Spleen (tissue), 11 donors: ENCODE data around the gene FASTKD3. TPM values are rescaled to one million over a fixed set of nuclear protein-coding genes. Genes with fewer than 3 reads are reported as not detected.

Source experiments
- DNase-seq: peaks from one replicate; pipeline ENCODE4 v3.0.0-alpha.2; 2020
- H3K27ac ChIP-seq, 8 donors: fragments of 200-600 bp; sonication (generic) in 7 of 8; 1 replicate in 4 of 8; 2 replicates in 4 of 8; pipeline versions ENCODE4 v1.5.0 to v1.8.0; 2016 to 2021; ENCODE audit warnings: inconsistent platforms in 4 of 8, mild to moderate bottlenecking in 4 of 8, moderate library complexity in 1 of 8
- H3K27me3 ChIP-seq, 7 donors: fragments of 200-600 bp; sonication (generic) in 6 of 7; replicated peaks in 1 of 7; 1 replicate in 4 of 7; 2 replicates in 3 of 7; pipeline versions ENCODE4 v1.5.0 to v1.8.0; 2016 to 2021; ENCODE audit warnings: inconsistent platforms in 3 of 7, mild to moderate bottlenecking in 1 of 7
- H3K36me3 ChIP-seq, 6 donors: fragments of 200-600 bp; sonication (generic) in 5 of 6; 1 replicate in 4 of 6; 2 replicates in 2 of 6; pipeline versions ENCODE4 v1.5.0 to v1.8.0; 2016 to 2021; ENCODE audit warnings: inconsistent platforms in 2 of 6
- H3K4me1 ChIP-seq, 6 donors: fragments of 200-600 bp; sonication (generic) in 5 of 6; 1 replicate in 3 of 6; 2 replicates in 3 of 6; pipeline versions ENCODE4 v1.5.0 to v1.8.0; 2016 to 2021; ENCODE audit warnings: inconsistent platforms in 3 of 6
- H3K4me3 ChIP-seq, 8 donors: fragments of 200-600 bp; sonication (generic) in 7 of 8; 1 replicate in 4 of 8; 2 replicates in 4 of 8; pipeline versions ENCODE4 v1.5.0 to v1.8.0; 2016 to 2021; ENCODE audit warnings: inconsistent platforms in 4 of 8, mild to moderate bottlenecking in 4 of 8, moderate library complexity in 2 of 8
- H3K9me3 ChIP-seq, 8 donors: fragments of 200-600 bp; sonication (generic) in 7 of 8; 1 replicate in 4 of 8; 2 replicates in 4 of 8; pipeline versions ENCODE4 v1.5.0 to v1.8.0; 2016 to 2021; ENCODE audit warnings: inconsistent platforms in 4 of 8
- CTCF ChIP-seq, 11 experiments: fragments of 200-600 bp in 7 of 11; fragments of 450-650 bp in 4 of 11; sonication (generic) in 4 of 11; IDR thresholded peaks in 8 of 11; conservative IDR thresholded peaks in 3 of 11; 1 replicate in 7 of 11; 2 replicates in 4 of 11; pipeline versions ENCODE4 v1.4.0 to v1.8.0; 2016 to 2021; ENCODE audit warnings: antibody characterized with exemption in 11 of 11, inconsistent platforms in 4 of 11, mild to moderate bottlenecking in 1 of 11
- POLR2A ChIP-seq, 3 donors: fragments of 450-650 bp; IDR thresholded peaks; one replicate each; pipeline ENCODE4 v1.5.1; 2017; ENCODE audit warnings: antibody characterized with exemption in 3 of 3, mild to moderate bottlenecking in 1 of 3
- POLR2AphosphoS5 ChIP-seq, 3 donors: sonication (generic); formaldehyde crosslinking; IDR thresholded peaks; one replicate each; pipeline ENCODE4 v1.5.1; 2017; ENCODE audit warnings: antibody characterized with exemption in 3 of 3
- WGBS, 5 donors: extraction: QIAGEN DNeasy Blood & Tissue Kit in 3 of 5; methylation state at CpG; one replicate each; pipeline versions ENCODE4 v1.1.5 to v1.1.7; 2013 to 2018; 5-methylcytosine and 5-hydroxymethylcytosine counted together
- intact Hi-C: fragments of 100-400 bp; cut with DNase I; formaldehyde crosslinking; loops from one replicate; pipeline ENCODE4 v1.15.0; 2023; ENCODE audit warnings: low total_unique reads
- polyA plus RNA-seq, 3 donors: library from polyadenylated mRNA; stranded (reverse); fragments of 200-250 nt; gene quantifications; one replicate each; pipeline ENCODE4 v1.2.1, GENCODE V29; 2013
- total RNA-seq, 7 donors: library from RNA; depleted of rRNA in 3 of 7; stranded (reverse); fragments of >200 nt in 3 of 7; fragmentation: NEBNext Ultra II Directional in 4 of 7; extraction: Animal tissue kit (Norgen Biotek cat#: 25700) in 4 of 7; gene quantifications; one replicate each; pipeline versions ENCODE4 v1.1.0 to v1.2.1, GENCODE V29; 2016 to 2021
- donor health status: healthy with polysubstance abuse.
- donor health status: DM: no; HTN: no; CAD: no; lungs with moderate emphysema.
- donor health status: DM: no; HTN: no; CAD: no.
- donor health status: Bipolar disorder and iron deficiency.
- donor health status: healthy.
- donor health status: DM: no; HTN: no; CAD: no.
- donor health status: DM: yes; HTN: yes; CAD: no.

Gene FASTKD3
- total and polyA plus RNA-seq, 10 donors, result 8.6 to 19.1 (median 13.7) TPM

- no peak for TF ChIP-seq CTCF (IDR thresholded peaks at IDR 0.05 in 8 of 11, conservative IDR thresholded peaks at IDR 0.05 in 3 of 11)
- no peak for TF ChIP-seq POLR2A (IDR thresholded peaks at IDR 0.05)
- TF ChIP-seq POLR2AphosphoS5 (IDR thresholded peaks at IDR 0.05), result no peak
Observed at GRCh38 chr5:7824995-7825394, 43.8 kb downstream of the FASTKD3 start.

GRCh38 chr5:7823594-7823993 lies 45.2 kb downstream of the FASTKD3 start:
- DNase-seq, result no peak
- H3K9me3 ChIP-seq, result no peaks in the 10 kb centered on the region
- H3K27ac ChIP-seq, result no peak overlapping the region
- no peaks in the 10 kb centered on the region for H3K4me1 ChIP-seq
- H3K27me3 ChIP-seq, result peaks cover 0 to 16% (median 0%) of the 10 kb centered on the region in 7 donors
- intact Hi-C loops, result no loop called here
- no peaks in the 10 kb centered on the region for H3K36me3 ChIP-seq
- TF ChIP-seq POLR2A (IDR thresholded peaks at IDR 0.05), result no peak
- no peak for TF ChIP-seq POLR2AphosphoS5 (IDR thresholded peaks at IDR 0.05)
- TF ChIP-seq CTCF (IDR thresholded peaks at IDR 0.05 in 8 of 11, conservative IDR thresholded peaks at IDR 0.05 in 3 of 11), result no peak
- 68 to 91% (median 69%) methylated on average over 8 of the region's 8 CpGs for WGBS, 5 donors
- no peak overlapping the region for H3K4me3 ChIP-seq

More at GRCh38 chr5:7824995-7825394, 43.8 kb downstream of the FASTKD3 start:
- WGBS, 5 donors, result 91 to 93% (median 92%) methylated on average over 17 to 18 of the region's 18 CpGs
- no peak overlapping the region for H3K4me3 ChIP-seq
- H3K27me3 ChIP-seq, result peaks cover 0 to 16% (median 0%) of the 10 kb centered on the region in 7 donors
- H3K27ac ChIP-seq, result no peak overlapping the region
- intact Hi-C loops, result no loop called here
- H3K9me3 ChIP-seq, result no peaks in the 10 kb centered on the region
- no peak for DNase-seq
- no peaks in the 10 kb centered on the region for H3K36me3 ChIP-seq
- H3K4me1 ChIP-seq, result no peaks in the 10 kb centered on the region

GRCh38 chr5:7822449-7822848 lies 46.4 kb downstream of the FASTKD3 start:
- Histone ChIP-seq H3K36me3 (no peaks in the 10 kb centered on the region), H3K27me3 (peaks cover 0 to 16% (median 0%) of the 10 kb centered on the region in 7 donors), H3K4me3 (no peak overlapping the region), H3K9me3 (no peaks in the 10 kb centered on the region), H3K27ac (no peak overlapping the region), H3K4me1 (no peaks in the 10 kb centered on the region)
- TF ChIP-seq CTCF (IDR thresholded peaks at IDR 0.05 in 8 of 11, conservative IDR thresholded peaks at IDR 0.05 in 3 of 11) (no peak), POLR2AphosphoS5 (IDR thresholded peaks at IDR 0.05) (no peak), POLR2A (IDR thresholded peaks at IDR 0.05) (no peak)
- WGBS, 5 donors, result 52 to 88% (median 59%) methylated on average over 3 of the region's 3 CpGs
- intact Hi-C loops, result no loop called here
- DNase-seq, result no peak

- Histone ChIP-seq H3K27ac (no peak overlapping the region), H3K36me3 (no peaks in the 10 kb centered on the region), H3K27me3 (peaks cover 0 to 31% (median 5%) of the 10 kb centered on the region in 7 donors), H3K9me3 (no peaks in the 10 kb centered on the region), H3K4me1 (peaks cover 0 to 13% (median 10%) of the 10 kb centered on the region in 6 donors), H3K4me3 (no peak overlapping the region)
- intact Hi-C loops, result no loop called here
- TF ChIP-seq POLR2A (IDR thresholded peaks at IDR 0.05), result no peak
- peak in 3 of 11 experiments; percentile 18 to 53 (median 27) for TF ChIP-seq CTCF (IDR thresholded peaks at IDR 0.05 in 8 of 11, conservative IDR thresholded peaks at IDR 0.05 in 3 of 11)
- DNase-seq, result no peak
- WGBS, 5 donors, result 31 to 41% (median 38%) methylated on average over 8 to 9 of the region's 9 CpGs
Observed at GRCh38 chr5:7816535-7816901, 52.3 kb downstream of the FASTKD3 start.
